NCI-H524 (cell line): ENCODE results near the gene NRG3.
"Not testable (repeated sequence)": the region's sequence is repeated elsewhere in the genome, so short reads cannot be mapped to it uniquely, and the experiment has no call there.

Experiments used
- DNase-seq, 2 experiments: peaks; one replicate each; lab custom pipeline; 2025; lab: John Stamatoyannopoulos, UW

Gene NRG3

DNA sequence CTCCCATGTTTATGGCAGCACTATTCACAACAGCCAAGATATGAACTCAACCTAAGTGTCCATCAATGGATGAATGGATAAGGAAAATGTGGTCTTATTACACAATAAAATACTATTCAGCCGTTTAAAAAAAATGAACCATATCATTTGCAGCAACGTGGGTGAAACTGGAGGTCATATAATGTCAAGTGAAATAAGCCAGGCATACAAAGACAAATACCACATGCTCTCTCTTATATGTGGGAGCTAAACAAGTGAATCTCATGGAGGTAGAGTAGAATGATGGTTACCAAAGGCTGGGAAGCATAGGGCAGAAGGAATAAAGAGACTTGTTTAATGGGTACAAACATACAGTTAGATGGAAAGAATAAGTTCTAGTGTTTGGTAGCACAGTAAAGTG, 699.1 kb downstream of the NRG3 start:
- DNase-seq, result no peak

DNA sequence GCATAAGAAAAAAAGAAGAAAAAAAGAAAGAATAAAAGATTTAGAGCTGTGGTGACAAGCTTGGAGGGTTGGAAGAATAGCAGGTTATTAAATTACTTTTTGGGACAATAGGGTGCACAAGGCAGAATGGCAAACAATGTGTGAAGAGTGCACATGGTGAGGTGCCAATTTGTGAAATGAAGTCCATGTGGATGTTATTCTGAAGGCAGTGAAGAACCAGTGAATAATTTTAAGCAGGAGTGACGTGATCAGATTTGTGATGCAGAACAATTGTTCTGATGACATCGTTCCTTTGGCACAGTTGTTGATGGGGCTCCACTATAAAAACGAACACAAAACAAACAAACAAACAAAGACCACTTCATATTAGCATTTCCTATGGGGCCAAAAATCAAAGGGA, 700.3 kb downstream of the NRG3 start:
- DNase-seq, result no peak

DNA sequence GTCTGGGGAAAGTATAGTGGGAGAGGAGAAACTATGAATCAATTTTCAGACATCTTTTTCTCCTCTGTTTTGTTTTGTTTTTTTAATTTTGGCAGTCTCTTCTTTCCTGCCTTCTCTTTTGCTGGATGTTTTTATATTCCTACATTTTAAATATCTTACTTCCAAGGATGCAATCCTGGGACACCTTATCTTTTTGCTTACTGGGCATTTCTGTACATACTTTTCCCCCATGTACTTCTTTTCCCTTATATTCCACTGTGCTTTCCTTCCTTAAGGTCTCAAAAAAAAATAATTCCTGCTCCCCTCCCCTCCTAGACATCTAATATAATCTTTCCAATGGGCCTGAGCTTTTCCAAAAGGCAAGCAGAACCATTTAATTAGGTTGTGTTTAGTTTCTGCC, 701.1 kb downstream of the NRG3 start:
- no peak for DNase-seq

DNA sequence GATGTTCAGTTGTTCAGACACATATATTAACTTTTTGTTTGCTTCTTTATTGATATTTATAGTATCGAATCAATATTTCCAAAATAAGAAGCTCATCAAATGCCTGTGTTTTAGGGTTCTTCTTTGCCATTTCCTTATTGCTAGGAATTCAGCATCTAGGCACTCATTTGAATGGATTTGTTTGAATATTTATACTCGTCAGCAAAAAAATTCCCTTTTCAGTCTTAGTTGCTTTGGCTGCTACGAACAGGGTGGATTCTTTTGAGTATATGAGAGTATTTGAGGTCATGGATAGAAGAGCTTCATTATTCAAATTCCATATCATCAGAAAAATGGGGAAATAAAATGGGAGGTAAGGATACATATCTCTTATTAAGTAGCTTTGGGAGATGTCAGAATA, 706.9 kb downstream of the NRG3 start:
- DNase-seq, result no peak

DNA sequence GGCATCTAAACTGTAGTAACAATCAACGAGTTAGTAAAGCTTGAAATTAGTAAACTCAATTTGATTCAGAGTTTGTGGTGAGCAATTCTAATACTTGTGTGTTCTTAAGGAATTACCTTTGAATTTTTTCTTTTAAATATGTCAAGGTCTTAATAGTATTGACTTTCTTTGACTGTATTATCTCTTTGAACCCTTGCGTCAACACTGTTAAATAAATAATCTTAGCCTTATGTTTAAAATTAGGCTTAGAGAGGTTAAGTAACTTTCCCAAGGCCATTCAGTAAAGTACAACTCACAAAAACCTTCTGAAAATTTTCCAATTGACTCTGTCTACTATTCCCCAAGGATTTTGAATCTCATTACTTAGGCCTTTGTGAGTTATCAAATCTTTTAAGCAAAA, 716.4 kb downstream of the NRG3 start:
- DNase-seq, result no peak

DNA sequence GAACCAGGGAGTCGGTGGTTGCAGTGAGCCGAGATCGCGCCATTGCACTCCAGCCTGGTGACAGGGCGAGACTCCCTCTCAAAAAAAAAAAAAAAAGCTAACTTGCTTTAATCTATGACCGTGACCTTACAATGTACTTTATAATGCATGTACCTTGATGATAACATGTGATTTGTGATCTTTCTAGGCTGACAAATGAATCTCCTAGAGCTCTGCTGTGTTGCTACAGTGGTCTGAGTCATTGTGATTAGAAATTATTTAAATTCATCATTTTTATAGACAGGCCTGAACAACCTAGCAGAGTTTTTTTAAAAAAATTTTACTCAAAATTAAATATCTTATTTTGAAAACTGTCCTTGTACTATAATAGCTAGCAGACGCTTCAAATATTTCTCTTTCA, 722.8 kb downstream of the NRG3 start:
- no peak for DNase-seq

DNA sequence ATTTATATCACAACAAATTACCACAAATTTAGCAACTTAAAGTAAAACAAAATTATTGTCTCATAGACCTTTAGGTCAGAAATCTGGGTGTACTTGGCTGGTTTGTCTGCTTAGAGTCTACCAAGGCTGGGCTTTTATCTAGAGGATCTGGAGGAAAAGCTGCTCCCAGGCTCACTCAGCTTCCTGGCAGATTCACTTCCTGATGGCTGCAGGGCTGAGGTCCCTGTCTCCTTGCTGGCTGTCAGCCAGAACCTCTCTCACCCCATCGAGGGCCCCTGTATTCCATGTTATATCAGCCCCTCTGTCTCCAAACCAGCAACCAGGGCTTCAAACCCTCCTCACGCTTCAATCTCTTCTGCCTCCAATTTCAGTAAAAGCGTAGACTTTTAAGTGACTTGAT, 734.9 kb downstream of the NRG3 start:
- no peak for DNase-seq

DNA sequence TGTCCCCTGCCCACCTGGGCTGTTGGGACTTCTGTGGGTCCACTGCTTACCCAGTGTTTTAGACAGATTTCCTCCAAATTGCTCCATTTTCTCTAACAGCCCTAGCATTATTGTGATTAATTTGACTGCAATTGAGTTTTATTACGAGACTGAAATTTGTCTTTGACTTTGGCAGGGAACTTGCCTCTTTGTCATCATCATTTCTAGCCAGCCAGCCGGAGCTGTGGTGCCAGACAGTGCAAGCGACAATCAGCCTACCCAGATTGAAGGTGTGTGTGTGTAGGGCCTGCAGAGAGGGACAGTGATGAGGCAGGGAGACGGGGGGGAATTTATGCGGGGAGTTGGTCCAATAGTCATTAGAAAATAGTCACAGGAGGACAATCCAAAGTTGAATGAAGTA, 743.0 kb downstream of the NRG3 start:
- no peak for DNase-seq

DNA sequence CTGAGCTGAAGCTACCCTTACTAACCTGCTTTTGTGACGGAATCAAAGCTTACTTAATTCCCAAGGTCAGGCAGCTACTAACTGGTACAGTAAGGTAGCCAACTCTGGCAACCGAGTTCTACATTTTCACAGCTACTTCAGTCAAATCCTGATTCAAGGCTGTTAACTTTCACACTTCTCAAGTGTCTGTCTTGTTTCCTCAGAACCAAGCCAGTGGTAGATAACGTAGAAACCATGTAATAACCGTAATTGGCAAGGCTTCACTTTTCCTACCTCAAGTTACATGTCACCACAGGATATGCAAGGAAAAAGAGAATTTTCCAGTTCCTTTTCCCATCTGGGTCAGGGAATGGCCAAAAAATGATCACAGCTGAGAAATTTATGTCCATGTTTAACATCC, 746.7 kb downstream of the NRG3 start:
- DNase-seq, result no peak

DNA sequence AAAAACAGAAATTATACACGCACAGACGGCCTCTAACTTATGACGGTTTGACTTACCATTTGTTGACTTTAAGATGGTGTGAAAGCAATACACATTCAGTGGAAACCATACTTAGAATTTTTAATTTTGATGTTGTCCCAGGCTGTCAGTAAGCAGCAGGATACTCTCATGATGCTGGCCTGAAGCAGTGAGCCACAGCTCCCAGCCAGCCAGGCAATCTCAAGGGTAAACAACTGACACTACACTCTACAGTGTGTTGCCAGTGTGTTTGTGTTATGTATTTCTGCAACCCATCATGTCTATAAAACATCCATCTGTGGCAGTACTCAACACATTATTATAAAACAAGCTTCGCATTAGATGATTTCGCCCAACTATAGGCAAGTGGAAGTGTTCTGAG, 747.5 kb downstream of the NRG3 start:
- no peak for DNase-seq

DNA sequence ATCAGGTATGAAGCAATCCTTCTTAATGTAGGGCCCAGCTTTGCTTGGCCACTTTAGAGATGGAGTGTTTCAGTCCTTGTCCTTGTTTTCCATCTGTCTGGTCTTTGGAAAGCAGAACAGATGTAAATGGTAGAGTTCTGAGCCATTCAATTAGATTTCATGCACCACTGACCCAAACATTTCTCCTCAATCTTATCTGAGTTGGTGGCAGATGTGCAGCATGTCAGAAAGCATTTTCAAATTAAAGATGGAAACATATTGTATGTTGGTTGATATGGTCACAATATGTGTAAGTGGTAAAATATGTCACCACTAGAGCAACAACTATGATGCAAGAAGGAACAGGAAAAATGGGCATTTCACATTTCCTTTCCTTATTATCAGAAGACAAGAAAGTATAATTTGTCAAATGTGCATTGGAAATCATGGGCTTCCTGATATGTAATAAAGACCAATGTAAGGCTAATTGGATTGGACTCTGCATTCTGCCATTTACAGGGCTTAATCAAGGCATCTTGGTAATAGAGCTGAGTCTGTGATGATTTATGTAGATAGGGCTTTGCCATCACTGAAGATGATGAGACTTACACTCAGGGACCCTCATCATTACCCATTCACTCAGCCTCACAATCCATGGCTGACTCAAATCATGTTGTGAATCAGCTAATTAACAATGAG, 750.7 kb downstream of the NRG3 start:
- peak; percentile 53 to 86 for DNase-seq

DNA sequence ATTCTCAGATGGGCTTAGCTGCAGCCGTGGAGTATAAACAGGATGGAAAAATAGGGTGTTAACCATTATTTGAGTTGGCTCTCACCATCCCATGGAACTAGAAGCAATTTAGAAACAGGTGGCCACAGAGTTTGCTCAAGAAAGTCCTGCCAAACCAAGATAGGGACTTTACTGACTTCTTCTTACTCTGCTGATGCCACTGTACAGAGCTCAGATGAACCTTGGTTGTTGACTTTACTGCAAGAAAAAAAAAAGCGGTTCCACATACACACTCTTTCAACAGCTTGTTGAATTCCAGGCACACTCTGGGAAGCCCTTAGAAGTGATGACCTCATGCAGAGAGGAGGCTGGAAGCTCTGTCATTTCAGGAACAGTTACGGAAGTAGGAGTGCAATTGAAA, 753.4 kb downstream of the NRG3 start:
- DNase-seq, result no peak

DNA sequence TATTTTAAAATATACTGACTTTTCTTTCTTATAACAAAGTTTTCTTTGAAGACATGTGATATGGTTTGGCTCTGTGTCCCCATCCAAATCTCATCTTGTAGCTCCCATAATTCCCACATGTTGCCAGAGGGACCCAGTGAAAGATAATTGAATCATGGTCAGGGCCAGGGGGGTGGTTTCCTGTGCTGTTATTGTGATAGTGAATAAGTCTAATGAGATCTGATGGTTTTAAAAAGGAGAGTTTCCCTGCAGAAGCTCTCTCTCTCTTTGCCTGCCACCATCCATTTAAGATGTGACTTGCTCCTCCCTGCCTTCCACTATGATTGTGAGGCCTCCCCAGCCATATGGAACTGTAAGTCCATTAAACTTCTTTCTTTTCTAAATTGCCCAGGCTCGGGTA, 768.1 kb downstream of the NRG3 start:
- no peak for DNase-seq

DNA sequence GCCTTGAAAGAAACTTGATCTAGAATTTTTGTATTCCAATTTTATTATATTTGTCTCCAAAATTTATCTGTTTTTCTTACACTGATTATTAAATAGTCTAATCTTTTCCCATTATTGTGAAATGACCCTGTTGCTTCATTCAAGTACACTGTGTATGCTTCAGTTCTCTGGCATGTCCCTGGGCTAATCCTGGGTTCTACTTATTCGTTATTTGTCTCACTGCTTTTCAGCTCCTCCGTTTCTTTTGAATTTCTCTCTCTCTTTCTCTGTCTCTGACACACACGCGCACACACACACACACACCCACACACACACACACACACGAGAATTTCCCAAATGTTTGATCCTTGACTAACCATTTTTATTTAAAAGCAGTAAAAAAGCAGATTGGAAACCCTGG, 768.6 kb downstream of the NRG3 start:
- DNase-seq, result no peak

DNA sequence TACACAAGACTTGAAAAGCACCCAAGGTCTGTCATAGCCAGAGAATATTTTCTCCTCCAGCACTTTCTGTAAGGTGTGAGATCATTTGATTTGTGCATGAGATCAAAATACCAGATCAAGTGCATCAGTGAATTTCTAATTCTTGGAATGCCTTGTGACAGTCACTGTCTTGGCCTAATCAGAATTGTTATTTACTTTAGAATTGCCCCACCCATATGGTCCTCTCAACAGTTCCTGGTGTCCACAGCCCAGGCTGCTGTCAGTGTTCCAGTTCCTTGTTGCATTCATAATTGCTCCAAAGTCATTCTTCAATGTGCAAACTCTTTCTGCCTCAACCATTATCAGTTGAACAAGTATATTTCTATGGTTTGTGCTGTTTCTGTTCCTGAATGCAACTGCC, 770.2 kb downstream of the NRG3 start:
- DNase-seq, result no peak

DNA sequence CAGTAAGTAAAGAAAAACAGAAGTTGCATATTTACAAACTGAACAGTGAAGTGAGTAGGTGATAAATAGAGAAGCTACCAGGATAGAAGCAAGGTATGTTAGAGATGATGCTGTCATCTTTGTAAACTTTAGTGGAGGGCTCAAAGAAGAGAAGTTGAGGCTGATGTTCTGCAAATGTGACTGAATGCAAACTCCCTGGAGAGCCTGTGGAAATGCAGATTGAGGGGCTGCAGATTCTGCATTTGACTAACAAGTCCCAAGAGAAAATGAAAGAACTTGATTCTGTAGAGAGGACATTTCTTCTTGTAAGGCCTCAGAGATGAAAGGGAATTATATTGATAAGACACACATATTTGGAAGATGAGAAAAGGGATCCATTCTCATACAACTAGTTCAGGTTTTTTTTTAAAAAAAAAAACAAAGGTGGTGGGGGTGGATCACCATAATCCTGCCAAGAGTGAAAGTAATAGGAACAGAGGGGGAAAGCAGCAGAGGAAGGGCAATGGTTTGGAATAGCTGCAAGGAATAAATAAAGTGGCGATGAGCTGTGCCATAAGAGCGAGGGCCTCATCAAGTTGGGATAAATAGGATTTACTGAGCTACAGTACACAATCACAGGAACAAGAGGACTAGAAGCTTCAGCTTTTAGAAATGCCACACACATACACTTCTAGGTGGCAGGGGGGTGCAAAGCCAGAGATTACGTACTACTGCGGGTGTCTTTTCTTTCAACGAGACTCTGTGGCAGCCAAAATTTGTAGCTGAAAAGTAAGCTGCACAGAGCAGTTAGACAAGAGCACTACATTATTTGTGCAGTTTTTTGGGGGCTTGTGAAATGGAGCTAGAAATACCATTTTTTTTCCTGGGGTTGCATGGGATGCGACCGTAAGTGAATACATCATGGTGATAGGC, 778.5 kb downstream of the NRG3 start:
- no peak for DNase-seq

DNA sequence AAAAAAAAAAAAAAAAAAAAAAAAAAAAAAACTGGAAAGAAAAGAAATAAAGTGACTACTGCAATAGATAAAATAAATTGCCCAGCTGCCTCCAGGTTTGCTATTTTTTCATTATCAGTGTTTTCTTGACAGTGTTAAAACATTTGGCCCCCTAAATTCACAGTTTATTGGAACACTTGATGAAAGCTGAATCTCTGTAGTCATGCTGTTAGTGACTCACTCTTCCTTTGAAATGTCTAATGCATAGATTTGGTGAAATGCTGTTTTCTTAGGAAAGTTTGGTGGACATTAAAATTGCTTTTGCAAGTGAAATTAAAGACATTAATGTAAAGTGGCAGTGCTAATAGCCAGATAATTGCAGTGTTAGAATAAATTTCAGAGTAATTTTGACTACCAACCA, 785.2 kb downstream of the NRG3 start:
- no peak for DNase-seq

DNA sequence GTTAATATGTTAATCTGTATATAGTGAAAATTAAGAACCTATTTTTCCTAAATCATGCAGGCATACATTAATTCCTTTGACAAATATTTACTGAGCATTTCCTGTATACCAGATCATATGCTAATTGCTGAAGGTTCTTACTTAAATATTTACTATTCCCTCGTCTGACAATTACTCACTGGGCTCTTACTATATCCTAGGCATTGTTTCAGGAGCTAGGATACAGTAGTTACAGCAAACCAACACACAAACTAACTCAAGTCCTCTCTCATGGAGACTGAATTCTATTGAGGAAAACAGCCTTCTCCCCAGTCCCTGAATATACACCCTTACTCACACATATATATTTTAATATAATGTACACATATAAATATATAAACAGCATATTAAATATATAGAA, 786.0 kb downstream of the NRG3 start:
- no peak for DNase-seq

DNA sequence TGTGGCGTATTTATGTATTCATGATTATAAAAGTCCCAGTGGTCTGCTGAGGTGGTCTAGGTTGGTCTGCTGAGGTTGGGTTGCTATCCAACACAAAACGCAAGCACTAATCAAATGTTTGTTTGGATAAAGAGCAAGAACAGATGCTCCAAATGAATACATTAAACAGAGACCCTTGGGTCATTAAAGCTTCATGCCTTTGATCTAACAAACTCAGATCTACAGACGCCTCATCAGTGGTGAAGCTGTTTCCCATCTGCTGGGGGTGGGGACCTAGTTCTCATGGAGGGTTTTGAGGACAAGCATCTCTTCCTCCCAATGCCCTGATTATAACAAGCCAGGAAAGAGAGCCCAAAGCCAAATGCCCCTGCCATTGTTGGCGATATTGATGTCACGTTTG, 786.7 kb downstream of the NRG3 start:
- DNase-seq, result no peak

DNA sequence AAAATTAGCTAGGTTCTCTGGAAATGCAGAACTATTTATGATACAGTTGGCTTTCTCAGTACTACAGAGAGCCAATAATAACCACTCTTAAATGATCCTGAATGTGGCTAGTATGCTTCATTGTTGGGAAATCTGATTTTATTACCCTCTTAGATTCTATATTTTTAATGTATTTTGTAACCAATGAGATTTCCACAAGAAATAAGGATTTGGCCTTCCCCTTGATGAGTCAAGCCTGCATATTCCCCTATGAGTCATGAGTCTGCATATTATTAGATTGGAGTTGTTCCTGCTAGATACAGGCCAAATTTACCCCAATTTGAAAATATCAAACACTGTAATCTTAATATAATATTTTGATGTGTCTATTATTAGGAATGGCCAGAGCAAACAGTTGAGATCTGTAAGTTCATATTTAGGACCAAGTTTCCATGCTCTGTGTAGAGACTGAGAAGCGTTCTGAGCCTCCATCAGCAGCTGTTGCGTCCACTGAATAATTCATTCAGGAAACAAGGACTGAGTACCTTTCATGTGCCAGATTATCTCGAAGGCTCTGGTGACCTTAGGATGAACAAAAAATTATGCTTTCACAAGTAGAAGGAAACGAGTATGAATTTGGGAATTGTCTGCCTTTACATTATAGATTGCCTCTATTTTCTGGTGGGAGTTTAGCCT, 793.4 kb downstream of the NRG3 start:
- DNase-seq, result no peak

DNA sequence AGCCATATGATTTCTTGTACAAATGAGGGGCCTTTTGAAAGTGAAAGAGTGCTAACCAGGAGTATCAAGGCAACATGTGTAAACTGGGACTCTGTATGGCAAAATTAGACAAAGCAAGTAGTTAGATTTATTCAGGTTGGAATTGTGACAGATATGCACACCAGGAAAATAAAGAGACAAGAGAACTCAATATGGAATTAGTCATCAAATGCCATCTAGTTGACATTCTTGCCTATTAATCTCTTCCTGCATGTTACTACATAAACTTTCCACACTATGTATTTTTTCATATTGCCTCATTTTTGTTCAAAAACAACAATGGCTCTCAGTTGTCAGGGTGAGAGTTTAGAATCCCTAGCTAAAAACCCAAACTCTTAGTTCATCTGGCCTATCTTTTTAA, 799.0 kb downstream of the NRG3 start:
- no peak for DNase-seq

DNA sequence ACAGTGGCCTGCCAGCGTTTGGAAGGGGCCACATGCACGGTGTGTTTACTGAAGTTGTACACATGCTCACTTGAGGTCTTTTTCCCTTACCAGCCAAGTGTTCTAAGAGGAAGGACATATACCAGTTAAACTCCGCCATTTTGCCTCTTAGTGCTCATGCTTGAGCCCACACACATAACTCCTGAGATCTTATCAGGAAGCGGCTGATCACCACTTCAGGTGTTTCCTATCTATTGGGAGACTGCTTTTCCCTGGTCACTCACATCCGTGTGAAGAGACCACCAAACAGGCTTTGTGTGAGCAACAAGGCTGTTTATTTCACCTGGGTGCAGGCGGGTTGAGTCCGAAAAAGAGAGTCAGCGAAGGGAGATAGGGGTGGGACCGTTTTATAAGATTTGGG, 802.9 kb downstream of the NRG3 start:
- DNase-seq, result not testable (repeated sequence)

DNA sequence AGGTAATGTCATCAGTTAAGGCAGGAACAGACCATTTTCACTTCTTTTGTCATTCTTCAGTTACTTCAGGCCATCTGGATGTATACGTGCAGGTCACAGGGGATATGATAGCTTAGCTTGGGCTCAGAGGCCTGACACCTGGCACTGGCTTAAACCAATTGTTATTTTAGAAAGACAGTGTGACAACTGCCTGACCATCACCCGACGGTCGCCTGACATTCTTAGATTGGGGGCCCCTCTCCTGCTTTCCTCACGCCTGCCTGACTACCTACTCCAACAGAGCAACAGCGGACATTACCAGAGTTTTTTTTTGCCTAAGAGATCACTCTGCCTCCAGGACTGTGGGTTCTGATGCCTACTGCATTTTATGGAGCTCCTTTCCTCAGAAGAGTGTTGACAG, 803.5 kb downstream of the NRG3 start:
- DNase-seq, result peak in 1 of 2 experiments; percentile 20
